Peyer's patch (tissue), 4 donors: ENCODE data around the gene KCNIP4.

Experiments
- POLR2A ChIP-seq, 2 donors: fragments of 450-650 bp; IDR thresholded peaks; one replicate each; pipeline ENCODE4 v1.5.1; 2017; ENCODE audit warnings: antibody characterized with exemption in 2 of 2, mild to moderate bottlenecking in 2 of 2, moderate library complexity in 2 of 2
- TF ChIP-seq, protein P1 (sequence below), 6 experiments: fragments of 450-650 bp in 4 of 6; fragments of 200-600 bp in 2 of 6; sonication (generic) in 1 of 6; IDR thresholded peaks; one replicate each; pipeline ENCODE4 v1.5.1; 2017 to 2019; ENCODE audit warnings: antibody characterized with exemption in 6 of 6, mild to moderate bottlenecking in 3 of 6, moderate library complexity in 1 of 6

DNA sequence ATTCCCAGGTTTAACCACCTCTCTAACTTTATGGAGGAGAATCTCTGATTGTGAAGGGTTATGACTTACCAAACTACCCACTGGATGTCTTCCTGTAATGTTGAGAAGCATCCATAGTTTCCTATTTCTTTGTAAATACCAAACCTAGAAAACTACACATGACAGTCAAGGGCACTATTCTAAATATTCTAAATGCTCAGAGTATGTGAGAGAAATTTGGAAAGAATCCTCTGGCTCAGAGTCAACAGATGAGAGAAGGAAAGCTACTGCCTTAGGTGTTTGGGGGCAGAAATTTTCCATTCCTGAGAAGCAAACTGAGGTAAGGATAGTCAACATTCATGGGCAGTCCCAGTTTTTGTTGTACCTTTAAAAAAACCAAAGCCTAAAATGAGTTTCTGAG is 155.8 kb downstream of the KCNIP4 start:
- TF ChIP-seq, protein P1, sequence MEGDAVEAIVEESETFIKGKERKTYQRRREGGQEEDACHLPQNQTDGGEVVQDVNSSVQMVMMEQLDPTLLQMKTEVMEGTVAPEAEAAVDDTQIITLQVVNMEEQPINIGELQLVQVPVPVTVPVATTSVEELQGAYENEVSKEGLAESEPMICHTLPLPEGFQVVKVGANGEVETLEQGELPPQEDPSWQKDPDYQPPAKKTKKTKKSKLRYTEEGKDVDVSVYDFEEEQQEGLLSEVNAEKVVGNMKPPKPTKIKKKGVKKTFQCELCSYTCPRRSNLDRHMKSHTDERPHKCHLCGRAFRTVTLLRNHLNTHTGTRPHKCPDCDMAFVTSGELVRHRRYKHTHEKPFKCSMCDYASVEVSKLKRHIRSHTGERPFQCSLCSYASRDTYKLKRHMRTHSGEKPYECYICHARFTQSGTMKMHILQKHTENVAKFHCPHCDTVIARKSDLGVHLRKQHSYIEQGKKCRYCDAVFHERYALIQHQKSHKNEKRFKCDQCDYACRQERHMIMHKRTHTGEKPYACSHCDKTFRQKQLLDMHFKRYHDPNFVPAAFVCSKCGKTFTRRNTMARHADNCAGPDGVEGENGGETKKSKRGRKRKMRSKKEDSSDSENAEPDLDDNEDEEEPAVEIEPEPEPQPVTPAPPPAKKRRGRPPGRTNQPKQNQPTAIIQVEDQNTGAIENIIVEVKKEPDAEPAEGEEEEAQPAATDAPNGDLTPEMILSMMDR (IDR thresholded peaks at IDR 0.05): no peak
- TF ChIP-seq POLR2A (IDR thresholded peaks at IDR 0.05): no peak
